ENCODE data around the gene CST2.
"Not testable (repeated sequence)": the region's sequence is repeated elsewhere in the genome, so short reads cannot be mapped to it uniquely, and the experiment has no call there.

The CST2 gene

DNA sequence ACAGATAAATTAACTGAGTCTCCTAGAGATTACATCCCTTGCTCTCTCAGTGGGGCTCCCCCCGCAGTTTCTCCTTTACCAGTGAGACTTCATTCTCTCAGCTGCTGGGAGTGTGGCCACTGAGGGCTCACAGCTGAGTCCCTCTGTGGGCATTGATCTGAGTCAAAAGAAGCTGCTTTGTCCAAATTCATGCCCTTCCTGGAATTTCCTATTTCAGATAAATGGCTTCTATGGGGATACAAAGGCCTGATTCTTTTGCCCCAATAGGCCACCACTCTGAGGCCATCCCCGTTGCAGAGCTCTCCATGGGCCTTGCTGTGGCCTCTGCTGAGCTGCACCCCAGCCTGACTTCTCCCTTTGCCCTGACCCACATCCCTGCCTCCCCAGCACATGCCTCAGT, 43.0 kb upstream of the CST2 start:
- H3K4me3 ChIP-seq (replicated peaks; ENCODE audit: insufficient read depth, low read length): no peak overlapping the region
- no peak for DNase-seq (ENCODE audit: low read depth in 1 of 2, low spot score in 1 of 2)
- no peak overlapping the region for H3K27ac ChIP-seq (replicated peaks)
- TF ChIP-seq, protein P1, sequence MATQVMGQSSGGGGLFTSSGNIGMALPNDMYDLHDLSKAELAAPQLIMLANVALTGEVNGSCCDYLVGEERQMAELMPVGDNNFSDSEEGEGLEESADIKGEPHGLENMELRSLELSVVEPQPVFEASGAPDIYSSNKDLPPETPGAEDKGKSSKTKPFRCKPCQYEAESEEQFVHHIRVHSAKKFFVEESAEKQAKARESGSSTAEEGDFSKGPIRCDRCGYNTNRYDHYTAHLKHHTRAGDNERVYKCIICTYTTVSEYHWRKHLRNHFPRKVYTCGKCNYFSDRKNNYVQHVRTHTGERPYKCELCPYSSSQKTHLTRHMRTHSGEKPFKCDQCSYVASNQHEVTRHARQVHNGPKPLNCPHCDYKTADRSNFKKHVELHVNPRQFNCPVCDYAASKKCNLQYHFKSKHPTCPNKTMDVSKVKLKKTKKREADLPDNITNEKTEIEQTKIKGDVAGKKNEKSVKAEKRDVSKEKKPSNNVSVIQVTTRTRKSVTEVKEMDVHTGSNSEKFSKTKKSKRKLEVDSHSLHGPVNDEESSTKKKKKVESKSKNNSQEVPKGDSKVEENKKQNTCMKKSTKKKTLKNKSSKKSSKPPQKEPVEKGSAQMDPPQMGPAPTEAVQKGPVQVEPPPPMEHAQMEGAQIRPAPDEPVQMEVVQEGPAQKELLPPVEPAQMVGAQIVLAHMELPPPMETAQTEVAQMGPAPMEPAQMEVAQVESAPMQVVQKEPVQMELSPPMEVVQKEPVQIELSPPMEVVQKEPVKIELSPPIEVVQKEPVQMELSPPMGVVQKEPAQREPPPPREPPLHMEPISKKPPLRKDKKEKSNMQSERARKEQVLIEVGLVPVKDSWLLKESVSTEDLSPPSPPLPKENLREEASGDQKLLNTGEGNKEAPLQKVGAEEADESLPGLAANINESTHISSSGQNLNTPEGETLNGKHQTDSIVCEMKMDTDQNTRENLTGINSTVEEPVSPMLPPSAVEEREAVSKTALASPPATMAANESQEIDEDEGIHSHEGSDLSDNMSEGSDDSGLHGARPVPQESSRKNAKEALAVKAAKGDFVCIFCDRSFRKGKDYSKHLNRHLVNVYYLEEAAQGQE (IDR thresholded peaks at IDR 0.05; ENCODE audit: insufficient replicate concordance, low read depth): no peak
- TF ChIP-seq SPI1 (IDR thresholded peaks at IDR 0.05; ENCODE audit: borderline replicate concordance, low read depth) (no peak), POLR2AphosphoS5 (IDR thresholded peaks at IDR 0.05; ENCODE audit: low read depth) (no peak)
- peaks cover 2% of the 10 kb centered on the region for H3K27me3 ChIP-seq (ENCODE audit: insufficient read depth, poor library complexity, severe bottlenecking)

DNA sequence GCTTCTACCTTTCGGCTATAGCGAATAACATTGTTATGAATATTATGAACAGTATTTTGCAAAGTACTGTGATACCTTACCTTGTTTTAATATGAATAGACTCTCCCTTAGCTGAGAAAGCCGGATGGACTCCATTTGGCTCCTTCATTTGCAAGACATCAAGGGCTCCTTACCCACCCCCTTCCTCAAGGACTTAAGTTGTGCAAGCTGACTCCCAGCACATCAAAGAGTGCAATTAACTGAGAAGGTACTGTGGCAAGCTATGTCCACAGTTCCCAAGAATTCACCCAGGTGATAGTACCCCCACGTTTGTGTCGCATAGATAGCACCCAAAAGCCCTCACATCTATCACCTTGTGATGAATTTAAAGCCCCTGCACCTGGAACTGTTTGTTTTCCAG, 41.8 kb upstream of the CST2 start:
- H3K27me3 ChIP-seq (ENCODE audit: insufficient read depth, poor library complexity, severe bottlenecking): peaks cover 2% of the 10 kb centered on the region
- H3K4me3 ChIP-seq (replicated peaks; ENCODE audit: insufficient read depth, low read length): no peak overlapping the region
- no peak for DNase-seq (ENCODE audit: low read depth in 1 of 2, low spot score in 1 of 2)
- TF ChIP-seq SPI1 (IDR thresholded peaks at IDR 0.05; ENCODE audit: borderline replicate concordance, low read depth): no peak
- TF ChIP-seq, protein P2, sequence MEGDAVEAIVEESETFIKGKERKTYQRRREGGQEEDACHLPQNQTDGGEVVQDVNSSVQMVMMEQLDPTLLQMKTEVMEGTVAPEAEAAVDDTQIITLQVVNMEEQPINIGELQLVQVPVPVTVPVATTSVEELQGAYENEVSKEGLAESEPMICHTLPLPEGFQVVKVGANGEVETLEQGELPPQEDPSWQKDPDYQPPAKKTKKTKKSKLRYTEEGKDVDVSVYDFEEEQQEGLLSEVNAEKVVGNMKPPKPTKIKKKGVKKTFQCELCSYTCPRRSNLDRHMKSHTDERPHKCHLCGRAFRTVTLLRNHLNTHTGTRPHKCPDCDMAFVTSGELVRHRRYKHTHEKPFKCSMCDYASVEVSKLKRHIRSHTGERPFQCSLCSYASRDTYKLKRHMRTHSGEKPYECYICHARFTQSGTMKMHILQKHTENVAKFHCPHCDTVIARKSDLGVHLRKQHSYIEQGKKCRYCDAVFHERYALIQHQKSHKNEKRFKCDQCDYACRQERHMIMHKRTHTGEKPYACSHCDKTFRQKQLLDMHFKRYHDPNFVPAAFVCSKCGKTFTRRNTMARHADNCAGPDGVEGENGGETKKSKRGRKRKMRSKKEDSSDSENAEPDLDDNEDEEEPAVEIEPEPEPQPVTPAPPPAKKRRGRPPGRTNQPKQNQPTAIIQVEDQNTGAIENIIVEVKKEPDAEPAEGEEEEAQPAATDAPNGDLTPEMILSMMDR (IDR thresholded peaks at IDR 0.05; ENCODE audit: insufficient read depth, low read length): no peak
- TF ChIP-seq, protein P1 (IDR thresholded peaks at IDR 0.05; ENCODE audit: insufficient replicate concordance, low read depth): no peak
- no peak for TF ChIP-seq POLR2AphosphoS5 (IDR thresholded peaks at IDR 0.05; ENCODE audit: low read depth)
- TF ChIP-seq GABPA (IDR thresholded peaks at IDR 0.05; ENCODE audit: low read depth): no peak
- H3K27ac ChIP-seq (replicated peaks): no peak overlapping the region

DNA sequence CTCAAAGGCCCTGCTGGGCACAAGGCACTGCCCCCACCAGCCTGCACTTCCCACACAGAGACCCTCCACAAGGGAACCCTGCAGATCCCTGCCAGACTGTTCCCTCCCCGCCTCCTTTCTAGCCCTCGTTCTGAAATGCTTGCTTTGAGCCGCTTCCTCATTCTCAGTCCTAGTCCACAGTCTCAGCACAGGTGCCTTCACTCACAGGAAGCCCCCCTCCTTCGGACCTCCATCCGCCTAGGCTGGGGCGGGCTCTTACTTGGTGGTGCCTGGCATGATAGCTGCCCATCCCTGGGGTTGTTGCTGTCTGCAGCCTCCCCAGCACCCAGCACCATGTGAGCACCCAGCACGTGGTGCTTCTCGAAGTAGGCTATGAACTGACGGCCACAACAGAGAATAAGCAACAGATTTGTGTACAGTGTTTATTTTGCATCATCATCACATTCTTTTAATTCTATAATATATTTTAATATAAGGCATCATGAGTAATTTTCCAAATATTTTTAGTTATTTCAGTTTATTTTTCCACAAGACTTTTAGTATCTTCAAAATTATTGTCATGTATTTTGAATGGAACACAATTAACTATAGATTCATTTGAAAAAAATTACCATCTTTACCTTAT, 40.7 kb upstream of the CST2 start:
- TF ChIP-seq GABPA (IDR thresholded peaks at IDR 0.05; ENCODE audit: low read depth) (no peak), POLR2AphosphoS5 (IDR thresholded peaks at IDR 0.05; ENCODE audit: low read depth) (no peak), SPI1 (IDR thresholded peaks at IDR 0.05; ENCODE audit: borderline replicate concordance, low read depth) (peak; percentile 55; the same call in 1 of the 2 replicates)
- TF ChIP-seq, protein P1 (IDR thresholded peaks at IDR 0.05; ENCODE audit: insufficient replicate concordance, low read depth): no peak
- TF ChIP-seq, protein P2 (IDR thresholded peaks at IDR 0.05; ENCODE audit: insufficient read depth, low read length): no peak
- peaks cover 2% of the 10 kb centered on the region for H3K27me3 ChIP-seq (ENCODE audit: insufficient read depth, poor library complexity, severe bottlenecking)
- no peak overlapping the region for H3K4me3 ChIP-seq (replicated peaks; ENCODE audit: insufficient read depth, low read length)
- no peak for DNase-seq (ENCODE audit: low read depth in 1 of 2, low spot score in 1 of 2)
- no peak overlapping the region for H3K27ac ChIP-seq (replicated peaks)

DNA sequence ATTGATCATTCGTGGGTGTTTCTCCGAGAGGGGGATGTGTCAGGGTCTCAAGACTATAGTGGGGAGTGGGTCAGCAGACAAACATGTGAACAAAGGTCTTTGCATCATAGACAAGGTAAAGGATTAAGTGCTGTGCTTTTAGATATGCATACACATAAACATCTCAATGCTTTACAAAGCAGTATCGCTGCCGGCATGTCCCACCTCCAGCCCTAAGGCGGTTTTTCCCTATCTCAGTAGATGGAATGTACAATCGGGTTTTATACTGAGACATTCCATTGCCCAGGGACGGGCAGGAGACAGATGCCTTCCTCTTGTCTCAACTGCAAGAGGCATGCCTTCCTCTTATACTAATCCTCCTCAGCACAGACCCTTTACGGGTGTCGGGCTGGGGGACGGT, 34.2 kb upstream of the CST2 start:
- not testable (repeated sequence) for H3K27me3 ChIP-seq (ENCODE audit: insufficient read depth, poor library complexity, severe bottlenecking); H3K4me3 ChIP-seq (replicated peaks; ENCODE audit: insufficient read depth, low read length); H3K27ac ChIP-seq (replicated peaks); DNase-seq (ENCODE audit: low read depth in 1 of 2, low spot score in 1 of 2)
